HEK293 (cell line): ENCODE measurements around the gene PCSK2.

Source experiments
- CTCF ChIA-PET: fragments of 350-600 bp; formaldehyde crosslinking; extraction: SDS; loops from one replicate; lab custom pipeline; 2021; ENCODE audit warnings: antibody characterized with exemption; lab: Yijun Ruan, JAX
- POLR2A ChIA-PET: fragments of 300-600 bp; formaldehyde crosslinking; extraction: SDS; loops from one replicate; lab custom pipeline; 2020; ENCODE audit warnings: antibody characterized with exemption, inconsistent platforms; lab: Yijun Ruan, JAX
- H3K27ac ChIP-seq: fragments of 200-500 bp; sonication (Bioruptor generic); 2 replicates; pipeline ENCODE4 v1.5.1; 2014; ENCODE audit warnings: low read depth, low read length, control low read depth, inconsistent platforms; ENCODE audit errors: extremely low read depth
- H3K36me3 ChIP-seq, 2 experiments: fragments of 200-500 bp in 1 of 2; sonication (Bioruptor generic) in 1 of 2; 1 replicate in 1 of 2; 2 replicates in 1 of 2; pipeline ENCODE4 v1.5.1; 2014 to 2017; ENCODE audit warnings: inconsistent platforms in 2 of 2, low read length in 2 of 2; ENCODE audit not compliant: control insufficient read depth in 2 of 2, insufficient read depth in 1 of 2
- H3K4me1 ChIP-seq: fragments of 200-500 bp; sonication (Bioruptor generic); 2 replicates; pipeline ENCODE4 v1.5.1; 2014; ENCODE audit warnings: mild to moderate bottlenecking, low read length, inconsistent platforms; ENCODE audit not compliant: control insufficient read depth, insufficient read depth
- H3K4me3 ChIP-seq: 2 replicates; pipeline ENCODE4 v1.5.1; 2011; ENCODE audit warnings: low read depth, mild to moderate bottlenecking, control low read depth, low read length, moderate library complexity
- H3K9me3 ChIP-seq: fragments of 200-500 bp; sonication (Bioruptor generic); 2 replicates; pipeline ENCODE4 v1.5.1; 2014; ENCODE audit warnings: low read depth, low read length, inconsistent platforms; ENCODE audit not compliant: control insufficient read depth, insufficient read depth
- CTCF ChIP-seq: fragments of 450-650 bp; formaldehyde crosslinking; IDR thresholded peaks from 2 replicates; pipeline ENCODE4 v1.5.1; 2016; ENCODE audit warnings: missing biosample characterization, missing genetic modification characterization
- MEIS1 ChIP-seq: sonication (generic); formaldehyde crosslinking; IDR thresholded peaks from 2 replicates; pipeline ENCODE4 v1.8.1; 2022; ENCODE audit warnings: missing genetic modification reagents, mild to moderate bottlenecking, borderline replicate concordance
- PRDM6 ChIP-seq: fragments of 450-650 bp; formaldehyde crosslinking; IDR thresholded peaks from 2 replicates; pipeline ENCODE4 v1.5.1; 2017; ENCODE audit warnings: missing biosample characterization, missing genetic modification characterization
- SCRT1 ChIP-seq: fragments of 450-650 bp; formaldehyde crosslinking; IDR thresholded peaks from 2 replicates; pipeline ENCODE4 v1.5.1; 2016; ENCODE audit warnings: missing biosample characterization, missing genetic modification characterization, borderline replicate concordance
- YY1 ChIP-seq: fragments of 450-650 bp; formaldehyde crosslinking; IDR thresholded peaks from 2 replicates; pipeline ENCODE4 v1.5.1; 2018; ENCODE audit warnings: missing biosample characterization, missing genetic modification characterization
- ZNF121 ChIP-seq: fragments of 450-650 bp; formaldehyde crosslinking; IDR thresholded peaks from 2 replicates; pipeline ENCODE4 v1.5.1; 2016; ENCODE audit warnings: missing biosample characterization, missing genetic modification characterization
- ZNF133 ChIP-seq: fragments of 450-650 bp; formaldehyde crosslinking; IDR thresholded peaks from 2 replicates; pipeline ENCODE4 v1.5.1; 2016; ENCODE audit warnings: missing biosample characterization, missing genetic modification characterization
- ZNF174 ChIP-seq: fragments of 450-650 bp; formaldehyde crosslinking; IDR thresholded peaks from 2 replicates; pipeline ENCODE4 v1.5.0; 2017; ENCODE audit warnings: missing biosample characterization, mild to moderate bottlenecking, missing genetic modification characterization
- ZNF19 ChIP-seq: fragments of 450-650 bp; formaldehyde crosslinking; IDR thresholded peaks from 2 replicates; pipeline ENCODE4; 2016; ENCODE audit warnings: missing biosample characterization, missing genetic modification characterization, low read depth
- ZNF211 ChIP-seq: fragments of 450-650 bp; formaldehyde crosslinking; IDR thresholded peaks from 2 replicates; pipeline ENCODE4 v1.5.1; 2016; ENCODE audit warnings: low read depth, missing biosample characterization, missing genetic modification characterization
- ZNF404 ChIP-seq: fragments of 450-650 bp; formaldehyde crosslinking; IDR thresholded peaks from 2 replicates; pipeline ENCODE4 v1.5.1; 2017; ENCODE audit warnings: missing biosample characterization, missing genetic modification characterization
- ZNF518A ChIP-seq: fragments of 450-650 bp; formaldehyde crosslinking; conservative IDR thresholded peaks from 2 replicates; pipeline ENCODE4 v1.5.1; 2016; ENCODE audit warnings: low read depth, missing biosample characterization, missing genetic modification characterization
- ZNF530 ChIP-seq: fragments of 450-650 bp; formaldehyde crosslinking; IDR thresholded peaks from 2 replicates; pipeline ENCODE4 v1.5.1; 2016; ENCODE audit warnings: low read depth, missing biosample characterization, missing genetic modification characterization
- ZNF654 ChIP-seq: fragments of 450-650 bp; formaldehyde crosslinking; IDR thresholded peaks from 2 replicates; pipeline ENCODE4 v1.5.1; 2016; ENCODE audit warnings: low read depth, missing biosample characterization, missing genetic modification characterization
- ZNF664 ChIP-seq: fragments of 450-650 bp; formaldehyde crosslinking; IDR thresholded peaks from 2 replicates; pipeline ENCODE4 v1.5.1; 2016; ENCODE audit warnings: missing biosample characterization, missing genetic modification characterization
- ZNF677 ChIP-seq: fragments of 450-650 bp; IDR thresholded peaks from 2 replicates; pipeline ENCODE4 v1.5.0; 2018; ENCODE audit warnings: missing biosample characterization, mild to moderate bottlenecking, missing genetic modification characterization, moderate library complexity
- ZNF791 ChIP-seq: fragments of 450-650 bp; formaldehyde crosslinking; IDR thresholded peaks from 2 replicates; pipeline ENCODE4 v1.5.1; 2016; ENCODE audit warnings: missing biosample characterization, missing genetic modification characterization

Gene PCSK2

GRCh38 chr20:17339000-17339399 lies 112.2 kb downstream of the PCSK2 start:
- CTCF ChIA-PET: interaction anchor here (0.6 kb wide), 1 partner anchor 175 kb away, joined by 3 read pairs; no protein-coding TSS in a partner anchor

More at GRCh38 chr20:17339000-17339399, 112.2 kb downstream of the PCSK2 start:
- TF ChIP-seq ZNF530: no peak
- TF ChIP-seq ZNF677 (tag by site-specific recombination): no peak
- no peak for TF ChIP-seq ZNF174
- no peak for TF ChIP-seq PRDM6 (tag by site-specific recombination)
- TF ChIP-seq ZNF211: no peak
- no peak for TF ChIP-seq YY1 (tag by site-specific recombination)
- TF ChIP-seq SCRT1 (tag by site-specific recombination): no peak
- no peak for TF ChIP-seq CTCF (tag by site-specific recombination)
- no peak for TF ChIP-seq MEIS1 (CRISPR knock-in tag)
- no peak for TF ChIP-seq ZNF19 (tag by site-specific recombination)
- no peak for TF ChIP-seq ZNF654 (tag by site-specific recombination)
- TF ChIP-seq ZNF518A (tag by site-specific recombination): no peak
- TF ChIP-seq ZNF791 (tag by site-specific recombination): no peak
- TF ChIP-seq ZNF404 (tag by site-specific recombination): no peak
- no peak for TF ChIP-seq ZNF133 (tag by site-specific recombination)
- TF ChIP-seq ZNF121 (tag by site-specific recombination): no peak
- no peak for TF ChIP-seq ZNF664
- POLR2A ChIA-PET: interaction anchor here (0.6 kb wide), 1 partner anchor 326 kb away, joined by 3 read pairs; no protein-coding TSS in a partner anchor
- no peaks in the 10 kb centered on the region for H3K4me1 ChIP-seq
- no peaks in the 10 kb centered on the region for H3K36me3 ChIP-seq
- no peak overlapping the region for H3K27ac ChIP-seq
- H3K9me3 ChIP-seq: no peaks in the 10 kb centered on the region
- H3K4me3 ChIP-seq: no peak overlapping the region
